Activated CD8-positive, alpha-beta memory T cell treated with anti-CD3 and anti-CD28 coated beads, Interleukin-2, amount 10 ng/mL, durations not matched to agents 7 days and 5 days (primary cell): Measurements from ENCODE around the gene TLR9. TPM values are rescaled to one million over a fixed set of nuclear protein-coding genes. Genes with fewer than 3 reads are reported as not detected.

ENCODE experiments used
- ATAC-seq: fragments of 150-1000 bp; cut with Tn5 transposase; one replicate; pipeline ENCODE4 v1.10.0; 2021; ENCODE audit warnings: moderate library complexity
- CTCF ChIA-PET: fragments of 350-600 bp; sonication (Branson Sonifier 250); formaldehyde crosslinking; loops from one replicate; lab custom pipeline; 2021; ENCODE audit warnings: antibody characterized with exemption; lab: Charles Lee
- DNase-seq: peaks from one replicate; pipeline ENCODE4 v3.0.0-alpha.2; 2020
- H3K27ac Mint-ChIP-seq: one replicate; pipeline ENCODE4 v1.8.0; 2021; ENCODE audit warnings: mild to moderate bottlenecking, mixed read lengths
- H3K27me3 Mint-ChIP-seq: one replicate; pipeline ENCODE4 v1.8.0; 2021; ENCODE audit warnings: mixed read lengths
- H3K36me3 Mint-ChIP-seq: one replicate; pipeline ENCODE4 v1.8.0; 2021; ENCODE audit warnings: mild to moderate bottlenecking, mixed read lengths
- H3K4me1 Mint-ChIP-seq: one replicate; pipeline ENCODE4 v1.8.0; 2021; ENCODE audit warnings: mixed read lengths
- H3K4me3 Mint-ChIP-seq: one replicate; pipeline ENCODE4 v1.8.0; 2021; ENCODE audit warnings: mild to moderate bottlenecking, moderate library complexity, mixed read lengths
- H3K9me3 Mint-ChIP-seq: one replicate; pipeline ENCODE4 v1.8.0; 2022; ENCODE audit warnings: low read depth, mixed read lengths
- total RNA-seq, 2 experiments: library from RNA; stranded (reverse); gene quantifications; one replicate each; pipeline ENCODE4 v1.2.3, GENCODE V29; 2021

The TLR9 gene
- total RNA-seq, 2 experiments from 2014 or later, result 0.64 TPM; not detected in 1

DNA sequence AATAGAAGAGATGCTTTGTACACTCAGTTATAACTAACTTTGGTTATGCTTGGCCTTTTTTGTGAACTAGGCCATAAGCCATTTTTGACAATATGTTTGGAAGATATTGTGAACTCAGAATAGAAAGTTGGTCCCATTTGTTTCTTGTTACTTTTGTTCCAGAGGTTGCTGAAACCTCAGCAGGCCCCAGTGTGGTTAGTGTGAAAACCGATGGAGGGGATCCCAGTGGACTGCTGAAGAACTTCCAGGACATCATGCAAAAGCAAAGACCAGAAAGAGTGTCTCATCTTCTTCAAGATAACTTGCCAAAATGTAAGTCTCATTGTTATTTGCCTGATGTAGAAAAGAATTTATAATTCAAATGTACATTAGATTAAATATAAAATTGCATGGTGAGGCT, 21.7 kb downstream of the TLR9 start:
- peaks cover 59% of the 10 kb centered on the region for H3K4me1 Mint-ChIP-seq
- H3K36me3 Mint-ChIP-seq, result peaks cover 76% of the 10 kb centered on the region
- CTCF ChIA-PET, result interaction anchor here (4.1 kb wide), 1 partner anchor 16 kb away, joined by 19 read pairs; no protein-coding TSS in a partner anchor
- ATAC-seq, result no peak
- no peaks in the 10 kb centered on the region for H3K9me3 Mint-ChIP-seq
- no peak overlapping the region for H3K27ac Mint-ChIP-seq
- no peak for DNase-seq
- H3K4me3 Mint-ChIP-seq, result no peak overlapping the region
- no peaks in the 10 kb centered on the region for H3K27me3 Mint-ChIP-seq

GRCh38 chr3:52202384-52203077, 22.9 kb downstream of the TLR9 start:
- no peaks in the 10 kb centered on the region for H3K9me3 Mint-ChIP-seq
- peak overlapping the region; percentile 0 for H3K27ac Mint-ChIP-seq
- H3K27me3 Mint-ChIP-seq, result no peaks in the 10 kb centered on the region
- H3K36me3 Mint-ChIP-seq, result peaks cover 65% of the 10 kb centered on the region
- peaks cover 64% of the 10 kb centered on the region for H3K4me1 Mint-ChIP-seq
- DNase-seq (no peak), ATAC-seq (no peak)
- H3K4me3 Mint-ChIP-seq, result no peak overlapping the region
- CTCF ChIA-PET, result interaction anchor here (1.1 to 4.1 kb wide), 2 partner anchors 16 to 18 kb away, joined by 5 to 19 read pairs; no protein-coding TSS in a partner anchor

- Mint-ChIP-seq H3K9me3 (no peaks in the 10 kb centered on the region), H3K27ac (no peak overlapping the region), H3K4me1 (peaks cover 76% of the 10 kb centered on the region), H3K36me3 (peaks cover 55% of the 10 kb centered on the region), H3K27me3 (no peaks in the 10 kb centered on the region), H3K4me3 (no peak overlapping the region)
- no peak for DNase-seq
- ATAC-seq, result no peak
- CTCF ChIA-PET, result interaction anchor here (0.6 to 4.1 kb wide), 5 partner anchors 8 to 52 kb away, joined by 3 to 19 read pairs (median 3); no protein-coding TSS in a partner anchor
Measured at GRCh38 chr3:52200981-52201679, 24.3 kb downstream of the TLR9 start.

DNA sequence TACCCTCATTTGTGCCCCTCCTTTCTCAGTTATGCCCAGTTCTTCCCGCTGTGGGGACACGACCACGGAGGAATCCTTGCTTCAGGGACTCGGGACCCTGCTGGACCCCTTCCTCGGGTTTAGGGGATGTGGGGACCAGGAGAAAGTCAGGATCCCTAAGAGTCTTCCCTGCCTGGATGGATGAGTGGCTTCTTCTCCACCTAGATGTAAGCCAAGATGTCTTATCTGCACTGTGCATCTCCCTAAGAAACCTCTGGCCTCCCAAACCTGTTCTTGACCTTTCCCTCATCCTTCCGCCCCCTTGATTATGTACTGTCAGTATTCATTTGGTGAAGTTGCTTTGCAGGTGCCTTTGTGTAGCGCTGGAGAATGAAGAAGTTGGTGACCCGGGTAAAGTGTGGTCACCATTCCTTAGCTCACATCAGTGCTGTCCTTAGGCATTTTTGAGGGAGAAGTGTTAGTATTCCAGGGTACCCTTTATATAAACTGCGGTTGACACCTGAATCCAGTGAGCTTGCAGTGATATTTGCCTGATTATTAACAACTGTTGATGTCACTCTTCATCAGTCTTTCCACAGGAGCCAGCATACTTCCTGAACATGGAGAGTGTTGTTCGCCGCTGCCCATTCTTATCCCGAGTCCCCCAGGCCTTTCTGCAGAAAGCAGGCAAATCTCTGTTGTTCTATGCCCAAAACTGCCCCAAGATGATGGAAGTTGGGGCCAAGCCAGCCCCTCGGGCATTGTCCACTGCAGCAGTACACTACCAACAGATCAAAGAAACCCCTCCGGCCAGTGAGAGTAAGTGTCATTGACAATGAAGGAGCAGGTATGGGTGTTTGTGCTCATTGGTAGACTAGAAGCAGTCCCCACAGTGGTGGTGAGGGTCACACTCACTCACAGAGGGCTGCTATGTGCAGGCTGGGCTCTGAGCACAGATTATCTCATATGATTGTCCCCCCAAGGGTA, 26.5 kb downstream of the TLR9 start:
- Mint-ChIP-seq H3K4me3 (peak overlapping the region; percentile 89), H3K9me3 (no peaks in the 10 kb centered on the region), H3K27me3 (no peaks in the 10 kb centered on the region), H3K4me1 (peaks cover 58% of the 10 kb centered on the region), H3K36me3 (peaks cover 34% of the 10 kb centered on the region), H3K27ac (peak overlapping the region; percentile 89)
- ATAC-seq (no peak), DNase-seq (no peak)
- CTCF ChIA-PET, result no interaction called here

- Mint-ChIP-seq H3K36me3 (peaks cover 27% of the 10 kb centered on the region), H3K9me3 (no peaks in the 10 kb centered on the region), H3K27me3 (no peaks in the 10 kb centered on the region), H3K4me3 (peak within 1 kb of the TSS; percentile 89), H3K27ac (peak within 1 kb of the TSS; percentile 89), H3K4me1 (peaks cover 50% of the 10 kb centered on the region)
- peak; percentile 95 for DNase-seq
- CTCF ChIA-PET, result interaction anchor here (0.8 to 1.7 kb wide), 5 partner anchors 10 to 197 kb away, joined by 3 to 4 read pairs (median 4); no protein-coding TSS in a partner anchor
- peak; percentile 96 for ATAC-seq
Measured at GRCh38 chr3:52197842-52198625, 27.4 kb downstream of the TLR9 start, which contains the start of gene ALAS1. Gene ALAS1, plus strand, starts transcription at chr3:52198160. Its CDS starts 1,082 bp downstream, at chr3:52199242.

GRCh38 chr3:52197499-52197841, 28.0 kb downstream of the TLR9 start:
- no peak for ATAC-seq

GRCh38 chr3:52196977-52197376, 28.5 kb downstream of the TLR9 start:
- Mint-ChIP-seq H3K27me3 (no peaks in the 10 kb centered on the region), H3K36me3 (peaks cover 20% of the 10 kb centered on the region), H3K9me3 (no peaks in the 10 kb centered on the region), H3K4me1 (peaks cover 45% of the 10 kb centered on the region), H3K27ac (no peak overlapping the region), H3K4me3 (no peak overlapping the region)
- CTCF ChIA-PET, result interaction anchor here (0.8 to 1.7 kb wide), 5 partner anchors 11 to 196 kb away, joined by 3 to 4 read pairs (median 4); no protein-coding TSS in a partner anchor
- ATAC-seq, result no peak
- DNase-seq, result no peak

More at GRCh38 chr3:52197499-52197841, 28.0 kb downstream of the TLR9 start:
- CTCF ChIA-PET, result interaction anchor here (0.8 to 1.7 kb wide), 5 partner anchors 10 to 196 kb away, joined by 3 to 4 read pairs (median 4); no protein-coding TSS in a partner anchor
- H3K27ac Mint-ChIP-seq, result peak overlapping the region; percentile 89
- DNase-seq, result no peak
- peaks cover 49% of the 10 kb centered on the region for H3K4me1 Mint-ChIP-seq
- H3K9me3 Mint-ChIP-seq, result no peaks in the 10 kb centered on the region
- H3K4me3 Mint-ChIP-seq, result peak overlapping the region; percentile 89
- H3K36me3 Mint-ChIP-seq, result peaks cover 23% of the 10 kb centered on the region
- H3K27me3 Mint-ChIP-seq, result no peaks in the 10 kb centered on the region

GRCh38 chr3:52195823-52196331, 29.6 kb downstream of the TLR9 start:
- Mint-ChIP-seq H3K27me3 (no peaks in the 10 kb centered on the region), H3K36me3 (peaks cover 12% of the 10 kb centered on the region), H3K4me1 (peaks cover 35% of the 10 kb centered on the region), H3K9me3 (no peaks in the 10 kb centered on the region), H3K27ac (no peak overlapping the region), H3K4me3 (no peak overlapping the region)
- CTCF ChIA-PET, result interaction anchor here (1.1 kb wide), 1 partner anchor 21 kb away, joined by 3 read pairs; no protein-coding TSS in a partner anchor
- DNase-seq (no peak), ATAC-seq (no peak)

- peaks cover 36% of the 10 kb centered on the region for H3K4me1 Mint-ChIP-seq
- H3K27ac Mint-ChIP-seq, result no peak overlapping the region
- CTCF ChIA-PET, result no interaction called here
Measured at GRCh38 chr3:52195291-52195597, 30.2 kb downstream of the TLR9 start.

GRCh38 chr3:52194485-52195290, 30.8 kb downstream of the TLR9 start:
- Mint-ChIP-seq H3K36me3 (peaks cover 6% of the 10 kb centered on the region), H3K27ac (no peak overlapping the region)

More at GRCh38 chr3:52195291-52195597, 30.2 kb downstream of the TLR9 start:
- no peak for DNase-seq
- no peaks in the 10 kb centered on the region for H3K27me3 Mint-ChIP-seq
- H3K4me3 Mint-ChIP-seq, result no peak overlapping the region
- H3K36me3 Mint-ChIP-seq, result peaks cover 9% of the 10 kb centered on the region
- no peak for ATAC-seq
- no peaks in the 10 kb centered on the region for H3K9me3 Mint-ChIP-seq

DNA sequence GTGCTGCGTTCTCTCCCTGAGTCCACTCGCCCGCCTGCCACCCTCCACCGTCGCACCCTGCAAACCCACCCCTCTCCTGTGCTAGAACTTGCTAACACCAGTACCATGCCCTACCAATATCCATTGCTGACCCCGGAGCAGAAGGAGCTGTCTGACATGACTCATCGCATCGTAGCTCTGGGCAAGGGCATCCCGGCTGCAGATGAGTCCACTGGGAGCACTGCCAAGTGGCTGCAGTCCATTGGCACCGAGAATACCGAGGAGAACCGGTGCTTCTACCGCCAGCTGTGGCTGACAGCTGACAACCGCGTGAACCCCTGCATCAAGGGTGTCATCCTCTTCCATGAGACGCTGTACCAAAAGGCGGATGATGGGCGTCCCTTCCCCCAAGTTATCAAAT, 32.4 kb downstream of the TLR9 start:
- no peak for ATAC-seq
- no peak overlapping the region for H3K27ac Mint-ChIP-seq
- DNase-seq, result no peak
- H3K36me3 Mint-ChIP-seq, result no peaks in the 10 kb centered on the region
- no peaks in the 10 kb centered on the region for H3K9me3 Mint-ChIP-seq
- no peak overlapping the region for H3K4me3 Mint-ChIP-seq
- H3K27me3 Mint-ChIP-seq, result no peaks in the 10 kb centered on the region
- peaks cover 32% of the 10 kb centered on the region for H3K4me1 Mint-ChIP-seq
- CTCF ChIA-PET, result interaction anchor here (1.5 kb wide), 1 partner anchor 10 kb away, joined by 3 read pairs; no protein-coding TSS in a partner anchor

More at GRCh38 chr3:52194485-52195290, 30.8 kb downstream of the TLR9 start:
- DNase-seq (no peak), ATAC-seq (no peak)
- no peaks in the 10 kb centered on the region for H3K9me3 Mint-ChIP-seq
- CTCF ChIA-PET, result no interaction called here
- H3K4me3 Mint-ChIP-seq, result no peak overlapping the region
- H3K27me3 Mint-ChIP-seq, result no peaks in the 10 kb centered on the region
- H3K4me1 Mint-ChIP-seq, result peaks cover 34% of the 10 kb centered on the region
